Sigmoid colon (tissue), 7 donors: Measurements from ENCODE around the gene MYPOP. TPM values are rescaled to one million over a fixed set of nuclear protein-coding genes. Genes with fewer than 3 reads are reported as not detected.

Experiments
- DNase-seq: peaks from one replicate; pipeline ENCODE4 v3.0.0-alpha.2; 2019
- H3K27ac ChIP-seq, 4 donors: fragments of 200-600 bp; sonication (generic); one replicate each; pipeline ENCODE4 v1.5.1; 2016 to 2019; ENCODE audit warnings: mild to moderate bottlenecking in 1 of 4
- H3K27me3 ChIP-seq, 3 donors: fragments of 200-600 bp; sonication (generic); one replicate each; pipeline ENCODE4 v1.5.1; 2019; ENCODE audit warnings: mild to moderate bottlenecking in 1 of 3
- H3K36me3 ChIP-seq, 4 donors: fragments of 200-600 bp; sonication (generic); one replicate each; pipeline ENCODE4 v1.5.1; 2016 to 2019
- H3K4me1 ChIP-seq, 4 donors: fragments of 200-600 bp; sonication (generic); one replicate each; pipeline ENCODE4 v1.5.1; 2017 to 2019
- H3K4me3 ChIP-seq, 4 donors: fragments of 200-600 bp; sonication (generic); one replicate each; pipeline ENCODE4 v1.5.1; 2017 to 2019; ENCODE audit warnings: mild to moderate bottlenecking in 2 of 4, moderate library complexity in 1 of 4
- H3K9me3 ChIP-seq, 4 donors: fragments of 200-600 bp in 3 of 4; sonication (generic) in 3 of 4; one replicate each; pipeline versions ENCODE4 v1.5.1 to v1.6.1; 2013 to 2019
- EP300 ChIP-seq, 4 donors: sonication (generic); formaldehyde crosslinking; IDR thresholded peaks; one replicate each; pipeline ENCODE4 v1.6.1; 2017; ENCODE audit warnings: antibody characterized with exemption in 4 of 4
- POLR2A ChIP-seq, 2 donors: fragments of 450-650 bp; IDR thresholded peaks; one replicate each; pipeline ENCODE4 v1.6.1; 2016; ENCODE audit warnings: antibody characterized with exemption in 2 of 2, mild to moderate bottlenecking in 2 of 2, moderate library complexity in 2 of 2
- POLR2AphosphoS5 ChIP-seq, 4 donors: sonication (generic); formaldehyde crosslinking; IDR thresholded peaks; one replicate each; pipeline ENCODE4 v1.6.1; 2017; ENCODE audit warnings: antibody characterized with exemption in 4 of 4
- WGBS, 2 donors: extraction: QIAGEN DNeasy Blood & Tissue Kit; methylation state at CpG; one replicate each; pipeline ENCODE4 v1.1.7; 2013; 5-methylcytosine and 5-hydroxymethylcytosine counted together
- intact Hi-C: fragments of 100-400 bp; cut with DNase I; formaldehyde crosslinking; loops from one replicate; pipeline ENCODE4 v1.15.1; 2023
- polyA plus RNA-seq, 3 donors: library from polyadenylated mRNA; stranded (reverse); fragments of 200-250 nt; gene quantifications; one replicate each; pipeline ENCODE4 v1.2.3, GENCODE V29; 2013
- total RNA-seq, 4 donors: library from RNA; depleted of rRNA; stranded (reverse); fragments of >200 nt; gene quantifications; one replicate each; pipeline ENCODE4 v1.1.0, GENCODE V29; 2016
- TF ChIP-seq, protein P1 (sequence below), 4 experiments: fragments of 450-650 bp in 3 of 4; fragments of 200-600 bp in 1 of 4; IDR thresholded peaks; one replicate each; pipeline ENCODE4 v1.5.1; 2016 to 2019; ENCODE audit warnings: antibody characterized with exemption in 4 of 4, mild to moderate bottlenecking in 3 of 4, moderate library complexity in 2 of 4
- donor health status: healthy with polysubstance abuse.
- donor health status: Bipolar disorder and iron deficiency.
- donor health status: healthy.

MYPOP gene
- total and polyA plus RNA-seq, 7 donors: 1.8 to 8.3 (median 6.1) TPM

- no peaks in the 10 kb centered on the region for H3K36me3 ChIP-seq
- H3K27ac ChIP-seq: no peak overlapping the region
- H3K9me3 ChIP-seq: no peaks in the 10 kb centered on the region
- DNase-seq: no peak
- intact Hi-C loops: no loop called here
- WGBS, 2 donors: 61 to 79% methylated on average over 9 of the region's 9 CpGs
- H3K4me3 ChIP-seq: no peak overlapping the region
- peaks cover 0 to 8% (median 0%) of the 10 kb centered on the region in 3 donors for H3K27me3 ChIP-seq
- no peak for TF ChIP-seq POLR2A (IDR thresholded peaks at IDR 0.05)
- H3K4me1 ChIP-seq: no peaks in the 10 kb centered on the region
These were observed 19.9 kb upstream of the MYPOP start for GRCh38 chr19:45922281-45922680.

- no peaks in the 10 kb centered on the region for H3K4me1 ChIP-seq
- H3K27ac ChIP-seq: no peak overlapping the region
- WGBS, 2 donors: 53 to 67% methylated on average over 8 of the region's 8 CpGs
- H3K36me3 ChIP-seq: no peaks in the 10 kb centered on the region
- no peak for TF ChIP-seq EP300 (IDR thresholded peaks at IDR 0.05)
- no peak for TF ChIP-seq POLR2A (IDR thresholded peaks at IDR 0.05)
- TF ChIP-seq POLR2AphosphoS5 (IDR thresholded peaks at IDR 0.05): no peak
- TF ChIP-seq, protein P1, sequence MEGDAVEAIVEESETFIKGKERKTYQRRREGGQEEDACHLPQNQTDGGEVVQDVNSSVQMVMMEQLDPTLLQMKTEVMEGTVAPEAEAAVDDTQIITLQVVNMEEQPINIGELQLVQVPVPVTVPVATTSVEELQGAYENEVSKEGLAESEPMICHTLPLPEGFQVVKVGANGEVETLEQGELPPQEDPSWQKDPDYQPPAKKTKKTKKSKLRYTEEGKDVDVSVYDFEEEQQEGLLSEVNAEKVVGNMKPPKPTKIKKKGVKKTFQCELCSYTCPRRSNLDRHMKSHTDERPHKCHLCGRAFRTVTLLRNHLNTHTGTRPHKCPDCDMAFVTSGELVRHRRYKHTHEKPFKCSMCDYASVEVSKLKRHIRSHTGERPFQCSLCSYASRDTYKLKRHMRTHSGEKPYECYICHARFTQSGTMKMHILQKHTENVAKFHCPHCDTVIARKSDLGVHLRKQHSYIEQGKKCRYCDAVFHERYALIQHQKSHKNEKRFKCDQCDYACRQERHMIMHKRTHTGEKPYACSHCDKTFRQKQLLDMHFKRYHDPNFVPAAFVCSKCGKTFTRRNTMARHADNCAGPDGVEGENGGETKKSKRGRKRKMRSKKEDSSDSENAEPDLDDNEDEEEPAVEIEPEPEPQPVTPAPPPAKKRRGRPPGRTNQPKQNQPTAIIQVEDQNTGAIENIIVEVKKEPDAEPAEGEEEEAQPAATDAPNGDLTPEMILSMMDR (IDR thresholded peaks at IDR 0.05): no peak
- no peak overlapping the region for H3K4me3 ChIP-seq
- H3K9me3 ChIP-seq: no peaks in the 10 kb centered on the region
- no peak for DNase-seq
- intact Hi-C loops: no loop called here
- H3K27me3 ChIP-seq: peaks cover 0 to 16% (median 0%) of the 10 kb centered on the region in 3 donors
These were observed 18.0 kb upstream of the MYPOP start for GRCh38 chr19:45920458-45920857.

DNA sequence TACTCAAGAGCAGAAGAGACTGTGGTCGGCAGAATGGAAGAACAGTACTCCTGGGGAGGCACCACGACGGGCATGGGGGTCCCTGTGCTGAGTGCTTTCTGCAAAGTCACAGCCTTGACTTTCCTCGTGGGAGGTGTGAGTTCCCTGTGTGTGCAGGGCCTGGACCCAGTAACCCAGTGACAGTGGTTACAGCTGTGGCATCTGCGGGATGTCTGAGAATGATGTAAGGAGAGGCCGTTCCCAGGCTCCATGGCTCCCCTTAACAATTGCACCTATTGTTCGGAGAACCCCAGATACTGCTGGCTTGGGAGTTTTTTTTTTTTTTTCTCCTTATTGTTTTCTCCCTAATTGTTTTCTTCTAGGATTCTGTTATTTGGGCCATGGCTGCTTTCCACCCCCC lies 17.3 kb upstream of the MYPOP start:
- no peak for DNase-seq
- H3K4me3 ChIP-seq: no peak overlapping the region
- TF ChIP-seq POLR2AphosphoS5 (IDR thresholded peaks at IDR 0.05): no peak
- TF ChIP-seq, protein P1 (IDR thresholded peaks at IDR 0.05): no peak
- no peak for TF ChIP-seq POLR2A (IDR thresholded peaks at IDR 0.05)
- no peak for TF ChIP-seq EP300 (IDR thresholded peaks at IDR 0.05)
- intact Hi-C loops: no loop called here
- no peaks in the 10 kb centered on the region for H3K4me1 ChIP-seq
- peaks cover 0 to 19% (median 1%) of the 10 kb centered on the region in 3 donors for H3K27me3 ChIP-seq
- no peaks in the 10 kb centered on the region for H3K9me3 ChIP-seq
- H3K36me3 ChIP-seq: no peaks in the 10 kb centered on the region
- H3K27ac ChIP-seq: no peak overlapping the region
- WGBS, 2 donors: 45 to 59% methylated on average over 7 of the region's 7 CpGs

GRCh38 chr19:45918721-45919120 lies 16.3 kb upstream of the MYPOP start:
- Histone ChIP-seq H3K4me3 (no peak overlapping the region), H3K27ac (no peak overlapping the region), H3K4me1 (no peaks in the 10 kb centered on the region), H3K9me3 (no peaks in the 10 kb centered on the region), H3K36me3 (no peaks in the 10 kb centered on the region), H3K27me3 (peaks cover 0 to 28% (median 11%) of the 10 kb centered on the region in 3 donors)
- no peak for DNase-seq
- WGBS, 2 donors: 57 to 75% methylated on average over 4 of the region's 4 CpGs
- intact Hi-C loops: no loop called here
- TF ChIP-seq, protein P1 (IDR thresholded peaks at IDR 0.05): no peak
- TF ChIP-seq POLR2A (IDR thresholded peaks at IDR 0.05): no peak
- TF ChIP-seq EP300 (IDR thresholded peaks at IDR 0.05): no peak
- TF ChIP-seq POLR2AphosphoS5 (IDR thresholded peaks at IDR 0.05): no peak

- intact Hi-C loops: no loop called here
These were observed 15.1 kb upstream of the MYPOP start for GRCh38 chr19:45917421-45918091.

More at GRCh38 chr19:45917421-45918091, 15.1 kb upstream of the MYPOP start:
- Histone ChIP-seq H3K4me3 (no peak overlapping the region), H3K27ac (no peak overlapping the region), H3K9me3 (no peaks in the 10 kb centered on the region), H3K4me1 (no peaks in the 10 kb centered on the region), H3K36me3 (no peaks in the 10 kb centered on the region), H3K27me3 (peaks cover 0 to 39% (median 20%) of the 10 kb centered on the region in 3 donors)
- no peak for TF ChIP-seq POLR2AphosphoS5 (IDR thresholded peaks at IDR 0.05)
- no peak for DNase-seq
- 25 to 57% methylated on average over 4 of the region's 4 CpGs for WGBS, 2 donors
